ENCODE results near the gene FOSL1. TPM values are rescaled to one million over a fixed set of nuclear protein-coding genes. Genes with fewer than 3 reads are reported as not detected.

The FOSL1 gene
- total RNA-seq, 1 experiment from 2014 or later, result 54.0 TPM

DNA sequence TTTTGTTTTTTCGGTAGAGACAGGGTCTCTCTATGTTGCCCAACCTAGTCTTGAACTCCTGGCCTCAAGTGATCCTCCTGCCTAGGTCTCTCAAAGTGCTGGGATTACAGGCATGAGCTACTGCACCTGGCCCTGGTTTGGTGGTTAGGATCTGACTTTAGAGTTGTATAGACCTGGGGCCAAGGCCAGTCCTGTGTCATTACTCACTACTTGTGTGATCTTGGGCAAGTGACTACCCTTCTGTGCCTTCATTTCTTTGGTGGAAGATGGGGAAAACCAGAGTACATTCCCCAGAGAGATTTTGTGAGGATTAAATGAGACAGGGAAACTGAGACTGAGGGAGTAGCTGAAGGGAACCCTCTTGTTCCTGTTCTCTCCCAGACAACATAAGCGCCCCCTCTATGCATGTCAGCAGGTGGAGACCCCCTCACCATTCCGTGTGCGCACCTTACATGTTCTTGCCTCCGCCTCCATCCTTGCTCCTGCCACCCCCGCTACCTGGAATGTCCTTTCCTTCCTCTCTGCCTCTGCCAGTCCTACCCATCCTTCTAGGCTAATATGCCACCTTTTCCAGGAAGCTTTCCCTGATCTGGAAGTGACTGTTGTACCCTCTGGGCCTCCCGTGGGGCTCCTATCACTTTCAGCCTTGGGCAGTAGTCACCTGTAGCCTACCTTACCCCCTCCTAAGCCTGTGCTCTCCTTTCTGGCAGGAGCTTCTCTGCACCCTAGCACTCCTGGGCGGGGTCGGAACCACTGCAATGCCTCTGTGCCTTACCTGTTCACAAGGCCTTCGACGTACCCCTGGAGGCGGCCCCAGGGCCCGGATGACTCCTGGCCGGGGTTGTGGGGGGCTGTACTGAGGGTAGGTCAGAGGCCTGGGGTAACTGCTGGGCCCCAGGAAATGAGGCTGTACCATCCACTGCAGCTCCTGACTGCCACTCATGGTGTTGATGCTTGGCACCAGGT is 3.9 kb downstream of the FOSL1 start:
- DNase-seq (ENCODE audit: low read depth), result no peak

GRCh38 chr11:65895482-65895981 is 4.7 kb downstream of the FOSL1 start:
- DNase-seq (ENCODE audit: low read depth), result peak; percentile 23

GRCh38 chr11:65894034-65894591 is 6.1 kb downstream of the FOSL1 start:
- DNase-seq (ENCODE audit: low read depth), result peak; percentile 41

GRCh38 chr11:65892661-65893317 is 7.4 kb downstream of the FOSL1 start:
- DNase-seq (ENCODE audit: low read depth), result peak; percentile 33

GRCh38 chr11:65892137-65892540 is 8.0 kb downstream of the FOSL1 start:
- DNase-seq (ENCODE audit: low read depth), result peak; percentile 51

- DNase-seq (ENCODE audit: low read depth), result peak; percentile 76
These were observed 8.7 kb downstream of the FOSL1 start for GRCh38 chr11:65891219-65892136.

- DNase-seq (ENCODE audit: low read depth), result peak; percentile 98
These were observed 9.6 kb downstream of the FOSL1 start, which contains the start of gene CCDC85B for GRCh38 chr11:65890324-65891218. Gene CCDC85B (plus strand): TSS chr11:65890673. CDS start chr11:65890784, 111 bp downstream.

GRCh38 chr11:65888163-65888814 is 11.9 kb downstream of the FOSL1 start, which contains the start of gene FIBP:
Gene FIBP (minus strand): TSS chr11:65888471. CDS start chr11:65888418, 53 bp downstream.
- peak; percentile 98 for DNase-seq (ENCODE audit: low read depth)

GRCh38 chr11:65887723-65888162 is 12.4 kb downstream of the FOSL1 start:
- no peak for DNase-seq (ENCODE audit: low read depth)

DNA sequence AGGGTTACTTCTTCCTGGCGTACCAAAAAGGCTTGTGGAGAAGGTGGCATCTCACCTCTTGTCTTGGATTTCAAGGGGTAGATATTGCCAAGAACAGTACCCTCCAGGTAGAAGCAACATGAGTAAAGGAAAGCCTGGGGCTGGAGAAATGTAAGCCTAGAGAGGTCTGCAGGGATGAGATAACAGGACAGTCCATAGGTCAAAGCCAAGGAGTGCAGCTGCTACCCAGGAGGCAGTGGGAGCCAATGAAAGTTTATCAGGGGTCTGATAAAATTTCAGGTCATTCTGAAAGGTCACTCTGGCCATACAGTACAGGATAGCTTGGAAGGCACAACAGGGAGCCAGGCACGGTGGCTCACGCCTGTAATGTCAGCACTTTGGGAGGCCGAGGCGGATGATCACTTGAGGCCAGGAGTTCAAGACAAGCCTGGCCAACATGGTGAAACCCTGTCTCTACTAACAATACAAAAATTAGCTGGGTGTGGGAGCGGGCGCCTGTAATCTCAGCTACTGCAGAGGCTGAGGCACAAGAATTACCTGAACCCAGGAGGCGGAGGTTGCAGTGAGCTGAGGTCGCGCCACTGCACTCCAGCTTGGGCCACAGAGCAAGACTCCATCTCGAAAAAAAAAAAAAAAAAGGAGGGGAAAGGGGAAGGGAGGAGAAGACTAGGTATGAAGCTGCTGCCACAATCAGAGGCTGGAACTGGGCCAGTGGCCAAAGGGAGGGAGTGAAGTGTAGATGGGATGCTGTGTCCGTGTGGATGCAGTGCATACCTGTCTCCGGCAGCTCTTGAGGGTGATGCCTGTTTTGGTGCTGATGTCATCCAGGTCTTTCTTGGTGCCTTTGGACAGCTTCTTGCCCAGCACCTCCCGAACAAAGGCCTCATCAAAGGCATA is 13.1 kb downstream of the FOSL1 start:
- DNase-seq (ENCODE audit: low read depth), result no peak

DNA sequence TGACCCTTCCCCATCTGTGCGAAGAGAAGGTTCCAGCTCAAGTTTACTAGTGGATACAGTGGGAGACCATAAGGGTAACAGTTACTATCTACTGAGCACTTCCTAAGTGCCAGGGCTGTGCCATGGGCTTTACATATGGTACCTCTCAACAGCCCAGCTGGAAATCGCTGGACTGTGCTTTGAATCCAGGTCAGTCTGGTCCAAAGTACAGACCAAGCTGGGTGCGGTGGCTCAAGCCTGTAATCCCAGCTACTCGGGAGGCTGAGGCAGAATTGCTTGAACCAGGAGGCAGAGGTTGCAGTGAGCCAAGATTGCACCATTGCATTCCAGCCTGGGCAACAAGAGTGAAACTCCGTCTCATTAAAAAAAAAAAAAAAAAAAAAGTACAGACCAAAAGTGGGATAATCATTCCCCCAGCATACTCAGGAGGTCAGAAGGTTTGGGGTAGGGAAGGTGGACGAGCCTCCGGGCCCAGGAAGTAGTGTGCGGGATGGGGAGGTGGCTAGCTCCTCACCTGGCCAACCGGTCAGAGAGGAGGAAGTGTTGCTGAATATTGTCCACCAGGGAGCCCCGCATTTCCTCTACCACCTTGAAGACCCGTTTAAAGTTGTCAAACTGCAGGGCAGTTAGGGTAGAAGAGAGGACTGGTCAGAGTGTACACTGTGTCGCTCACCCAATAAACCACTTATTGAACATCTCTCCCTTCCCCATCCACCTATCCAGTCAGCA is 14.2 kb downstream of the FOSL1 start:
- DNase-seq (ENCODE audit: low read depth), result no peak

GRCh38 chr11:65885231-65885630 is 15.0 kb downstream of the FOSL1 start:
- DNase-seq (ENCODE audit: low read depth), result no peak

DNA sequence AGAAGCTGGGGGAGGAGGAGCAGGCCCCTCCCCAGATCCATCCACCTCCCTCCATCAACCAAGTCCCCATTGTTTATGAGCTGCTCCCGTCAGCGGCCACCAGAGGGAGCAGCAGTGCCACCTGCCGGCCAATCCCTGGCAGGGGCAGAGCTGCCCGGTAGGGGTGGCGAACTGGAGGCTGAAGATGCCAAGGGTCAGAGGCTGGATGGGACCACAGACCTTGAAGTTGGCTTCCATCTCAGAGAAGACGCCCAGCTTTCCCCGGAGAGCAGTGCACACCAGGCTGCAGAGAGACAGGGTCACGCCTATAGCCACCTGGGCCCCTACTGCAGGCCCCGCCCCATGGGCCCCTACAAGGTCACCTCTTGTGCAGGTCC is 15.5 kb downstream of the FOSL1 start:
- peak; percentile 77 for DNase-seq (ENCODE audit: low read depth)

GRCh38 chr11:65883786-65884715 is 16.1 kb downstream of the FOSL1 start:
- DNase-seq (ENCODE audit: low read depth), result no peak

- DNase-seq (ENCODE audit: low read depth), result no peak
These were observed 17.0 kb downstream of the FOSL1 start for GRCh38 chr11:65883058-65883761.

Data from Daoy (cell line).